Measurements from ENCODE around the gene CABLES1.

GRCh38 chr18:23208600-23208999 lies 73.3 kb downstream of the CABLES1 start:
- no peak for TF ChIP-seq CTCF (IDR thresholded peaks at IDR 0.05 in 4 of 5, conservative IDR thresholded peaks at IDR 0.05 in 1 of 5)
- no peak for TF ChIP-seq POLR2A (IDR thresholded peaks at IDR 0.05)
